Measurements from ENCODE around the gene ATRN. TPM values are rescaled to one million over a fixed set of nuclear protein-coding genes. Genes with fewer than 3 reads are reported as not detected.
"Not testable (repeated sequence)": the region's sequence is repeated elsewhere in the genome, so short reads cannot be mapped to it uniquely, and the experiment has no call there.

Gene ATRN
- total and polyA plus RNA-seq, 2 experiments from 2014 or later = 14.7 to 71.1 TPM

DNA sequence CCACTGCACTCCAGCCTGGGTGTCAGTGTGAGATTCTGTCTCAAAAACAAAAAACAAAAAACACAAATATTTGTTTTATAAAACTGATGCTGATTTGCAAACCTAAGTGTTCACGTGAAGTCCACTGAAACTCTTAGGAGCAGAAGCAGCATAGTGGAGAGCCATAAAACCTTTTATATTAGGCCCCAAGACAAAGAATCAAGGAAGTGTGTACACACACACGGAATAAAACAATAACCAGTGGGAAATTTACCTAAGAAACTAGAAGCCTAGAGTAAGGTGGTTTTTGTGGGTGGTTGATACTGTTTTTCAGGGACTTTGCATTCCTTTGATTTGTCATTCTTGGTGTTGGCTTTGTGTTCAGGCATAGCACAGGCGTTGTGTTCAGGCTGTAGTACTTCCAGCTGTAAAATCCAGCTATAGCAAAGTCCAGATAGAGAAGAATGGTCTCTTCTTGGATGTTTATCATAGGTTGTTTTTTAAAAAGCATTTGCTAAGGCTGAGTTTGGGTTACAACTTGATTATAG lies 61.3 kb downstream of the ATRN start:
- peaks cover 30% of the 10 kb centered on the region for H3K79me2 ChIP-seq
- no peaks in the 10 kb centered on the region for H3K9me2 ChIP-seq (replicated peaks; ENCODE audit: insufficient read depth)
- no peak for DNase-seq (ENCODE audit: low spot score)
- no peaks in the 10 kb centered on the region for H3K36me3 ChIP-seq (replicated peaks; ENCODE audit: insufficient read depth, low read depth)
- no peaks in the 10 kb centered on the region for H3K4me1 ChIP-seq (ENCODE audit: insufficient read depth)
- H3K9me3 ChIP-seq (ENCODE audit: low read depth) = no peaks in the 10 kb centered on the region
- no peaks in the 10 kb centered on the region for H3K27me3 ChIP-seq
- WGBS (ENCODE audit: low lambda C conversion rate, missing lambda C conversion rate) = 75% methylated on average over 3 of the region's 3 CpGs
- no peak overlapping the region for H2AFZ ChIP-seq
- no peak for TF ChIP-seq EZH2 (IDR thresholded peaks at IDR 0.05; ENCODE audit: borderline replicate concordance)
- no peak for TF ChIP-seq CTCF (IDR thresholded peaks at IDR 0.05; ENCODE audit: poor library complexity)
- H4K20me1 ChIP-seq (ENCODE audit: insufficient read depth, poor library complexity, severe bottlenecking) = no peaks in the 10 kb centered on the region
- H3K4me3 ChIP-seq = no peak overlapping the region
- H3K4me2 ChIP-seq = no peak overlapping the region
- peak overlapping the region; percentile 9 for H3K27ac ChIP-seq

- 100% methylated on average over 1 of the region's 1 CpG for WGBS (ENCODE audit: low lambda C conversion rate, missing lambda C conversion rate)
- not testable (repeated sequence) for H3K27ac ChIP-seq; H3K27me3 ChIP-seq; H3K9me2 ChIP-seq (replicated peaks; ENCODE audit: insufficient read depth); H3K36me3 ChIP-seq (replicated peaks; ENCODE audit: insufficient read depth, low read depth); DNase-seq (ENCODE audit: low spot score); H3K4me1 ChIP-seq (ENCODE audit: insufficient read depth); H3K4me3 ChIP-seq; H3K9me3 ChIP-seq (ENCODE audit: low read depth); H3K4me2 ChIP-seq; H4K20me1 ChIP-seq (ENCODE audit: insufficient read depth, poor library complexity, severe bottlenecking); H2AFZ ChIP-seq
- H3K79me2 ChIP-seq = peaks cover 23% of the 10 kb centered on the region
Measured at GRCh38 chr20:3537733-3538132, 66.9 kb downstream of the ATRN start.

DNA sequence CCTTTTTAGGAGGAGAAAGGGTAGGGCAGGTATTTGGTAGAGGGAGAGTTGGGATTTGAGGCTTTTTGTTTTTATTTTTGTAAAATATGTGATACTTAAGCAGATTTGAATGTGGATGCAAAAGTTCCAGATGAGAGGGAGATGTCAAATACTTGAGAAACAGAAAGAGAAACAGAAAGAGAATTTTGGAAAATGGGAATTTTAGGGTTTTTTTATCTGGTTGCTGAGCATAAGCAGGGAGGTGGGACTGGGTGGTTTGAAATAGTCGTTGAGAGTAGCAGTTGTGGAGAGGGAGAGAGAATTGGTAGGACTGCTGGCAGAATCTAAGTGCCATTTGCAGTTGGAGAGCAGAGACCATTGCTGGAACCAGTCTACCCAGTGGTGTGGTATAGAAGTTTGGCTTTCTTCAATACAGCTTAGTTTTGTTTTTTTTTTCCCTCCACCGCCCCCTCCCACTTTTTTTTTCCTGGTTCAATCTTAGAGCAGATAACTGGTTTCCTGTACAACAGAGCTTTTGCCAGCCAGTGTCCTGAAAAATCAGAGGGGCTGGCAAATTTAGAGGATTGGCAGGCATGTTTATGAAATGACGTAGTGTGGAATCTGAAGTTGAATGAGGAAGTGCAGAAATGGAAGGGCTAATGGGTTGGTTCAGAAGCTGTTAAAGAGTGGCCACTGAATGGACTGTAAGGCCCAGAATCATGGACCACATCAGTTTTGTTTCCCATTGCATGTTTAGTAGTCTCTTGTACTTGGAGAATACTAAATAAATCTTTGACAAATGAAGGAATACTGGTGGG lies 68.7 kb downstream of the ATRN start:
- WGBS (ENCODE audit: low lambda C conversion rate, missing lambda C conversion rate) = 85% methylated on average over 3 of the region's 3 CpGs
- Histone ChIP-seq H3K79me2 (peaks cover 10% of the 10 kb centered on the region), H4K20me1 (ENCODE audit: insufficient read depth, poor library complexity, severe bottlenecking) (no peaks in the 10 kb centered on the region), H2AFZ (no peak overlapping the region), H3K4me3 (no peak overlapping the region), H3K9me2 (replicated peaks; ENCODE audit: insufficient read depth) (no peaks in the 10 kb centered on the region), H3K4me2 (no peak overlapping the region), H3K27ac (no peak overlapping the region), H3K27me3 (no peaks in the 10 kb centered on the region), H3K9me3 (ENCODE audit: low read depth) (no peaks in the 10 kb centered on the region), H3K4me1 (ENCODE audit: insufficient read depth) (no peaks in the 10 kb centered on the region), H3K36me3 (replicated peaks; ENCODE audit: insufficient read depth, low read depth) (no peaks in the 10 kb centered on the region)
- no peak for DNase-seq (ENCODE audit: low spot score)
- TF ChIP-seq EZH2phosphoT487 (IDR thresholded peaks at IDR 0.05; ENCODE audit: low read depth, severe bottlenecking, unreplicated experiment) (no peak), CTCF (IDR thresholded peaks at IDR 0.05; ENCODE audit: poor library complexity) (no peak)

GRCh38 chr20:3541887-3542721 lies 71.3 kb downstream of the ATRN start:
- Histone ChIP-seq H3K4me1 (ENCODE audit: insufficient read depth) (no peaks in the 10 kb centered on the region), H3K27ac (peak overlapping the region; percentile 27), H3K4me3 (no peak overlapping the region), H3K79me2 (peaks cover 10% of the 10 kb centered on the region), H3K9me2 (replicated peaks; ENCODE audit: insufficient read depth) (no peaks in the 10 kb centered on the region), H3K27me3 (no peaks in the 10 kb centered on the region), H2AFZ (no peak overlapping the region), H3K9me3 (ENCODE audit: low read depth) (no peaks in the 10 kb centered on the region), H4K20me1 (ENCODE audit: insufficient read depth, poor library complexity, severe bottlenecking) (no peaks in the 10 kb centered on the region), H3K36me3 (replicated peaks; ENCODE audit: insufficient read depth, low read depth) (no peaks in the 10 kb centered on the region), H3K4me2 (no peak overlapping the region)
- TF ChIP-seq EZH2phosphoT487 (IDR thresholded peaks at IDR 0.05; ENCODE audit: low read depth, severe bottlenecking, unreplicated experiment) = no peak
- TF ChIP-seq CTCF (IDR thresholded peaks at IDR 0.05; ENCODE audit: poor library complexity) = no peak
- no peak for TF ChIP-seq EZH2 (IDR thresholded peaks at IDR 0.05; ENCODE audit: borderline replicate concordance)
- DNase-seq (ENCODE audit: low spot score) = no peak
- WGBS (ENCODE audit: low lambda C conversion rate, missing lambda C conversion rate) = 89% methylated on average over 5 of the region's 5 CpGs

All from hepatocyte (in vitro differentiated cells).